NCI-H128 (cell line): ENCODE measurements around the gene FAM13A.
"Not testable (repeated sequence)": the region's sequence is repeated elsewhere in the genome, so short reads cannot be mapped to it uniquely, and the experiment has no call there.

Source experiments
- DNase-seq: peaks from one replicate; lab custom pipeline; 2025; ENCODE audit not compliant: unreplicated experiment; lab: John Stamatoyannopoulos, UW

FAM13A gene

DNA sequence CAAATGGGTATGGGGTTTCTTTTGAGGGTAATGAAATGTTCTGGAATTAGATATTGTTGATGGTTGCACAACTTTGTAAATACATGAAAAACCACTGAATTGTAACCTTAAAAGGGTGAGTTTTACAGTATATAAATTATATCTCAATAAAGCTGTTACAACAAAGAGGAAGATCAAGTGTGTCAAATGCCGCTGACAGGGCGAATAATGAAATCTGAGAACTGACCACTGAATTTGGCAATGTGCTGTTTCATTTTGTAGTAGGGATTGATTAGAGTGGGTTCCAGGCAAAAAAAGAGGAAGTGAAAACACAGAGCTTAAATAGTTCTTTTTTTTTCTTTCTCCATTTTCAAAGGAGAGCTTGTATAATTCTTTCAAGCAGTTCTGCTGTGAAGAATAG is 198.2 kb downstream of the FAM13A start:
- DNase-seq: no peak

DNA sequence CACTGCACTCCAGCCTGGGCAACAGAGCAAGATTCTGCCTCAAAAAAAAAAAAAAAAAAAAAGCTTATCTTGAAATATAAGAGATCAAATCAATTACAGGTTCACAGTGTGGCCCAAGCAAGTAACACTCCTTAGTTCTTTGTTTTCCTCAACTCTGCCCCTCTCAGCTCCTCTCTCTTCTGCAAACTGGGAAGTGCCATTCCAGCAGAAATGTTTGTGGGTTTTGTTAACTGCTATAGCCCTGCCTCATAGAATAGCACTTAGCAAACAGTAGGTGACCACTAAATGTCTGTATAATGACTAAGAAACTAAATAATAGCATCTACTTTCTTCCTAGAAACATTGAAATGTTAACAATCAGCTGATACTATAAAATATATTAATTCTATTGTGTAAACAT is 199.4 kb downstream of the FAM13A start:
- no peak for DNase-seq

DNA sequence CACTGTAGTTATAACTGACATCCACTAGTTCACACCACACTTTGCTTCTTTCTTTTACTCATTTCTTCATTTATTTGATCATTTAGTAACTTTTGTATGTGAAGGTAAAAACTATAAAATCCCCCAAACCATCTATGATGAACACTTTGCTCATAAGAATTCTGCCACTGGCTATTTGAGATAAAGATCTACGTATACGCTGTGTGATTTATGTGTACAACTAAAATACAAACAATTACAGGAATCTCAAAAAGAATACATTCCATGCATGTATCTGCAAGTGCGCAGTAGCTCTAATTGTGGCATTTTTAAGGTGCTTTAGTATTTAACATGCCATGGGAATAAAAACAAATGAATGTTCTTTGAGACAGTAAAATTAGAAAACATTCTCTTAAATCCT is 202.5 kb downstream of the FAM13A start:
- no peak for DNase-seq

DNA sequence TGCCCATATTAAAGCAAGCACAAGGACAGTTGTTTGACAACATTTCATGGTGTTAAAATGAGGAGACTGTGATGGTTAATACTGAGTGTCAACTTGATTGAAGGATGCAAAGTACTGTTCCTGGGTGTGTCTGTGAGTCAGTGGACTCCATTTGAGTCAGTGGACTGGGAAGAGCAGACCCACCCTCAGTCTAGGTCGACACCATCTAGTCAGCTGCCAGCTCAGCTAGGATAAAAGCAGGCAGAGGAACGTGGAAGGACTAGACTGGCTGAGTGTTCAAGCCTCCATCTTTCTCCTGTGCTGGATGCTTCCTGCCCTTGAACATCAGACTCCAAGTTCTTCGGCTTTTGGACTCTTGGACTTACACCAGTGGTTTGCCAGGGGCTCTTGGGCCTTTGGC is 203.4 kb downstream of the FAM13A start:
- DNase-seq: not testable (repeated sequence)

DNA sequence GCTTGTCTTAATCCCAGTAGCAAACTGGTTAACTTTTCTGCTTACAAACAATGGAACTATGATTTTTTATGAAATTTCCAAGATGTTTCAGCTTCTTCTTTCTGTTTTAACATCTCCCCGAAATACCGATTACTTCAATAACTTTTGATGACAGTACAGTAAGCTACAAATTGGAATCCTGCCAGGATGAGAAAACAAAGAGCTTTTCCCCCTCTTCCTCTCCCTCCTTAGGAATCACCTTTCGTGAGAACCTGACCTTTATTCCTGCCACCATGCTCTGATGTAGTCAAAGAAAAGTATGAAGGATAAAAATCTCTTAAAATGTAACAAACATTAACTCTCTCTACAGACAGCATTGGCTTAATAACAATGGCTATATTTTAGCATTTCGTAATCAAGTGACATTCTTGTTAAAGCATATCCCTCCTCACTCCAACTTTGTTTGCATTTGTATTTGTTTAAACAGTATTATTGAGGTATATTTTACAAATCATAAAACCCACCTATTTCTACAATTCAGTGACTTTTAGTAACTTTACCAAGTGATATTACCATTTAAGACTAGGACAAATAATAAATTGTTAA is 210.7 kb downstream of the FAM13A start:
- no peak for DNase-seq

DNA sequence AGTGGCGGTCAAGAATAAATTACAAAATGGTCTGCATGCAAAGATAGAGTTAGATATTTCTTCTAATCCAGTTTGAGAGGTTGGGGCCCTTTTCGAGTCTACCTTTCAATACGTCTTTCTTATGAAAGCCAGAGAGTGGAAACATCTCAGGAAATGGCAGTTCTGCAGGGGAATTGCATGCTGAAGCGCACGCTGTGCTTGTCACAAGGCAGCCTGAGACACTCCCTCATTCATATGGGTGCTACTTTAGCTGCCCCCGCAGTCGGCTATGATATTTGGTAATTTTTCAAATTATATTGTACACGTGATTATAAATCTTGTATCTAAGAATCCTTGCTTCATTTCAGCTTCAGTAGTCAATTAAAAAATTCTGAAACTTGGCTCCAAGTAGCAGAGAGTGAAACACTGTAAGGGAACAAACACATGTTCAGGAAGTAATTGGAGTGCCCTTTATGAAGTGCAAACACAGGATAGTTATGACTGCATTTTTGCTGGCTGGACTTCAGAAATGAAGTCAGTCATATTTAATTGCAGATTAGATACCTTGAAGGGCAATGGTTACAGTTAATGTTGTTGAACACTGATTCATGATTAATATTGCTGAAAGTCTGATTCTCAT is 213.8 kb downstream of the FAM13A start:
- DNase-seq: no peak

DNA sequence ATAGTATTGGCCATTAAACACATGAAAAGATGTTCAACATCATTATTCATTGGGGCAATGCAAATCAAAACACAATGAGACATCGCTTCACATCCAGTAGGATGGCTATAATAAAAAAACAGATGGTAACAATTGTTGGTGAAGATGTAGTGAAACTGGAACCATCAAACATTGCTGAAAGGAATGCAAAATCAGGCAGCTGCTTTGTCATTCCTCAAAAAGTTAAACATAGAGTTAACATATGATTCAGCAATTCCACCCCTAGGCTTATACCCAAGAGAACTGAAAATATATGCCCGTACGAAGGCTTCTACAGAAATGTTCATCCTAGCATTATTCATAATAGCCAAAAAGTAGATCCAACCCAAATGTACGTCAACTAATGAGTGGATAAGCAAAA is 215.3 kb downstream of the FAM13A start:
- no peak for DNase-seq

DNA sequence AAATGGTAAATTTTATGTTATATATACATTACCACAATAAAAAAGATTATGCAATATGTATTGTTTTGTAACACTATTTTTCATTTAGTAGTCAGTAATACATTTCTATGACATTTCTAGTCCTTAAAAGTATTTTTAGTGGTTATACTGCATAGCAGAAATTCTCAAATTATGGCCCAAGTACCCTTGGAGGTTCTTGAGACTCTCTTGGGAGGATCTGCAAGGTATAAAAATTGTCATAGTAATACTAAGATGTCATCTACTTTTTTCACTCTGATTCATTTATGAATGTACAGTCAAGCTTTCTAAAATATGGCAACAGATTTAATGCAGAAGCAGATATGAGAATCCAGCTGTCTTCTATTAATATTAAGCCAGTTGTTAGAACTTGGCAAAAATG is 220.8 kb downstream of the FAM13A start:
- no peak for DNase-seq

DNA sequence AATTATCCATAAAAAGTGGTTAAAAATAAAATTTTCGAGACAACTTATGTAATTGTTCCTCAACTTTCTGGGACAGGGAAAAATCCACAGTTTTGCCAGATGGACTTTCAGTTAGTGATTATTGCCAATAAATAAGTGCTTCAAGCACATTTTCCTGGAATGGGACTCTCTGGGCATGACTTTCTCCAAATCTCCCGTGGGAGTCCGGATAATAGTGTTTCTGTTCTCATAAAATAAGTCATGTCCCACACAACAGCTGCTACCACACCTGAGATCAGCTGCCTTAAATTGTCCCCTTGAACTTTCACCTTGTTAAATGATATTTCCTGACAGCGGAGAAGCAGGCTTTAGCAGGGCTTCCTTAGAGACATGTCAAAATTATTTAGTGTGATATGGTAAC is 226.0 kb downstream of the FAM13A start:
- no peak for DNase-seq

DNA sequence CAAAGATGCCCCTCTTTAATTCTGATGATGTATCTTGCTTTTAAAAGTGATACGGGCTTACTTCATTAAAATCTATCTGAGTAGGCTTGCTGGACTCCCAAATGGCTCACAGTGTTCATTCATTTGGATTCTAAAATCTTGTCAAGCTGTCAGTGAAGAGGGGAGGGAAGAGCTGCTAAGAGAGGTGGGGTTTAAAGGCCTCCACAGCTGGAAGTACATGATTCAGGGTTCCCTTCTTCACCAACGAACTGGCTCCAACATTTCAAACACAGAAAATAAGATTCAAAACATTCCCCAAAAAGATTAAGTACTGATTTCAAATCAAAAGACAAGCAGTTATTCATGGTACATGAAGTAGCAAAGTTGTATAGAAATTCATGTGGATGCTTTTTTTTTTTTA is 226.4 kb downstream of the FAM13A start:
- no peak for DNase-seq

DNA sequence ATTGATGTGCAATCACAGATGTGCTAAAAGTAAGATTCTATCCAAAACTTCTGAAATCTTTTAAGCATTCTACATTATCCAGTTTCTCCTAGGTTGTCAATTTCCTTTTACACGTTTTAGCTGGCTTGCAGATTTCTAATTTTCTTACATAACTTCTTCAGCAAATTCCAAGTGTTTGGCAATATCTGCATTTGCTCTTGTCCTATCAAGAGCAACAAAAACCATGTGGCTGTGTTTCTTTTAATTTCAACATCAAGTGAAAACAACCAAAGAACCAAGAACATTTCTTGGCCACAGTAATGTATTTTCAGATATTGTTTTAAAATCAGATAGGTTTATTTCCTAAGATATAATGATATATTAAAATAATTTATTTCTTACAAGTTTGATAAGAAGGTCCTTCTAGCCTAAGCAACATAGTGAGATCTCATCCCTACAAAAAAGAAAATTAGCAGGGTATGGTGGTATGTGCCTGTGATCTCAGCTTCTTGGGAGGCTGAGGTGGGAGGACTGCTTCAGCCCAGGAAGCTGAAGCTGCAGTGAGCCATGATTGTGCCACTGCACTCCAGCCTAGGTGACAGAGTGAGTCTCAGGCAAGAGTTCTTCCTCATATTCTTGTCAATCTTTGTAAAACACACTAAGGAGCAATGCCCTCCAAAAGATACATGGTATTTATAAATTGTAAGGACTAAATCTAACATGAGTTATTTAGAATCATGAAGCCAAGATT is 228.0 kb downstream of the FAM13A start:
- no peak for DNase-seq

DNA sequence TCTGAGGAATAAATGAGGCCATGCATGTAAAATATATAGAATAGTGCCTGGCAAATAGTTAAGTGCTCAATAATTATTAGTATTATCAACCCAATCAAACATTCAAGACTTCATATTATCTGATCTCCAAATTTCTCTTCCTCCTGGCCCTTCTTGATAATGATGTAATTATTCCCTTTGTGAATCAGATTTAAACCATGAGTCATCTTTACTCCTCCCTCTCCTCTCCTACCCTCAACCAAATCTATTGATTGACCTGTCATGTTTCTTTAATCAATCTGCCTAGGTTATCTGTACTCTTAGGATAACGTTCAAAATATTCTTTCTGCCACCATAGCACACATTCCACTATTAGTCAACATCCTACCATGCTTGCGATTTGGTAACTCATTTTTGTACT is 229.5 kb downstream of the FAM13A start:
- no peak for DNase-seq

DNA sequence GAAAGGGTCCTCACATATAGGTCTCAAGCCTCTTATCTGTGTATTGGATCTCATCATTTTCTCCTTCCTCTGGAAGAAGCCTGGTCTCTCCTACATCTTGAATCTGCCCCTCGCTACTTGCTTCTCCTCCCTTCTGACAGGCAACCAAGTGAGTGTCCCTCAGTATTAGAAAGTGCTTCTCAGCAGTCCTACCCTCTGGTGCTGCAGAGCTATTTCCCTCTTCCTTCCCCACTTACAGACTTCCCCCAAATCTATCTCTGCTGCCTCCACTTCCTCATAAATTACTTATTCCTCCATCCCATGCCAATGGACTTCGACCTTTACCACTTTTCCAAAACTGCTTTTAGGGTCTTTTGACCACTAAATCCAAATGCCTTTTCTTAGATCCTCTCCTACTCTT is 230.2 kb downstream of the FAM13A start:
- DNase-seq: no peak

DNA sequence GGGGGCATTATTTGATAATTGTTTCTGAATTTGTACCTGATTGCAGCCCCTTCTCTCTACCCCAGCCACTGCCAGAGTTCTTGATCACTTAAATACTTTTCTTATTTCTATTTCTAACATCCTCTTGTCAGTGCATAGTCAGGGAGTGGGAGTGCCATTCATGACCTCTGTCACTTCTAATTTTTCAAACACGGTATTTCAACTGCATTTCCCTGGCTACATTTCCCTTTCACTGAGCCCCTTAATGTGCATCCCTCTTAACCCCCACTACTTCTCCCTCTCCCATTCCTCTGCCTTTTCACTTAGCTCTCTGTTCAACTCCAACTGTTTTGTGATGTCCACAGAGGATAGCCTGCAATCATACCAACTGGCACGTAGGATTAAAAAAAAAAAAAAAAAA is 231.1 kb downstream of the FAM13A start:
- DNase-seq: no peak

DNA sequence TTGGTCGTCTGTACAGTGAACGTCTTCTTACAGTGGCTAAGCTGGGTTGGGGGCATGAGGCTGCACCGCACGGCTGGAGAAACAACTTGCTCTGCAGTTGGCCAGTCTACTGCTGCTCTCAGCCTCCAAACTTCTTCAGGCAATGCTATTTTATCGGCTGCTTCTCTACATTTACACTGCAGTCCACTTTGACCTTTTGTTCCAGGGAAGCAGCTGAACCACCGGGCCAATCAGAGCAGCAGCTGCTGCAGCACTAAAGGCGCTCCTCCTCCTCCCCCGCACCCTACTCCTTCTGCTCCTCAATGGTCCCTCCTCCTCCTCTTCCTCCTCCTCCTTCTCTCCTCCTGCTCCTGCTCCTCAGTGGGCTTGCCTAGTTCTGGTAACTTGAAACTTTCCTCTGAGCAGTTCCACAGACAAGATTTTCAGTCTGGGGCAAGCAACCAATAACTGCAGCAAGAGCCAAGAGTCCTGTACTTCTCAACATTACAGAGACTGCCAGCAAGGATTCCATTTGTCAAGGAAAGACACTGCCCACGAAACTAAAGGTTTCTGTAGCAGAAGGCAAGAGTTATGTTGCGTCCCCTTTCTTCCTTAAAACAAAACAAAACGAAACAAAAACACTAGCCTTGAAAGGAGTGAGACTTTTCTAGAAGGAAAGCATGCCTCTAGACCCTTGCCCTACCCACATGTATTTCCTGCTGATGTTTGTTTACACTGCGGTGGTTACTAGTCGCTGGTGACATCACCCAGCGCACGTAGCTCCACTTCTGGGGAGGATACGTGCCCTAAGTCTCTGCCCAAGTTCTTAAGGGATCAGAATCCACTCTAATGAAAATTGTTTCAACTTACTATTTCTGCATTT is 233.7 kb downstream of the FAM13A start:
- no peak for DNase-seq

DNA sequence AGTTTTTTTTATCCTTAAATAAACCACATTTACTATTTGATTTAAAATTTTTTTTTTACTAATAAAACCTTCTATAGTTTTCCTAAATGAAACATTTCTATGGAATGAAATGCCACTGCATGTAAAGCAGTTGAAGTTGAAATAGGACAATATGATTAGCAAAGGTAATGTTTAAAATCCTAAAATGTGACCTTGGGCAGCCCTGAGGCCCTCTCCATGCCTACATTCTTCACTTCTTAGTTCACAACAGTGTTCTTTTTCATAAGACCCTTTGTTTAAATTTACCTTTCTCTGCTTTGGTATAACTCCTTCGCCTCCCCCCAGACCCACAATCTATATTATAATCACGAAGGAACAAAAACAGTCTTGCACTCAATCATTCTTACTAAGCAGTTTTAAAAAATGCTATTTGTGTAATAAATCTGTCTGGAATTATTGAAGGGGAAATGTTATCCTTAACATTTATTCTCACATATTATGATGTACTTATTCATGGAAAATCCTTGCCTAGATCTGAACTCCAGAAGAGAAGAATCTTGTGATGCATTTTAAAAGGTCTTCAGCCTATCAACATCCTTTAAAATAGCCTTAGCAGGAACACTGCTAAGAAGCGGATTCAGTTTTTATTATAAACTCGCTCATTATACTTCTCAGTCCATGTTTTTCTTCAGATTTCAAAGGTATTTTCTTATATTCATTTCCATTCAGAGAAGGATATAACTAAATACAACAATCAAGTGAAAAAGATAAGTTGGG is 234.8 kb downstream of the FAM13A start:
- DNase-seq: no peak

DNA sequence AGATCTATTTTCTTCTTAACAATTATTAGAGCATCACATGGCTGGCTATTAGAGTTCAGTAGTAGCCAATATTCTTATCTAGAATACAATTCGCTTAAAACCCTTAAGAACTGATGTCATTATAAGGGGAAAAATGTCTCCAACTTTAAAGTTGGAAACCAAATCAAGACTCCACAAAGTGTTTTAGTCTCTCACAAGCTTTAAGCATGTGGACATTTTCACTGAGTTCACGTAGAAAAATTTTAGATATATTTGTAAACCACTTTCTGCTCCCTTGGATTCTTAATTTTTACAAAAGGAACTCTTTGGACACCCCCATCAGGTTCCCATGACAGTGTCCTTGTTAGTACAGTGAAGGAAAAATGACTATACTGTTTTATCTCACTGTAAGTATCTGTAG is 235.5 kb downstream of the FAM13A start:
- no peak for DNase-seq

DNA sequence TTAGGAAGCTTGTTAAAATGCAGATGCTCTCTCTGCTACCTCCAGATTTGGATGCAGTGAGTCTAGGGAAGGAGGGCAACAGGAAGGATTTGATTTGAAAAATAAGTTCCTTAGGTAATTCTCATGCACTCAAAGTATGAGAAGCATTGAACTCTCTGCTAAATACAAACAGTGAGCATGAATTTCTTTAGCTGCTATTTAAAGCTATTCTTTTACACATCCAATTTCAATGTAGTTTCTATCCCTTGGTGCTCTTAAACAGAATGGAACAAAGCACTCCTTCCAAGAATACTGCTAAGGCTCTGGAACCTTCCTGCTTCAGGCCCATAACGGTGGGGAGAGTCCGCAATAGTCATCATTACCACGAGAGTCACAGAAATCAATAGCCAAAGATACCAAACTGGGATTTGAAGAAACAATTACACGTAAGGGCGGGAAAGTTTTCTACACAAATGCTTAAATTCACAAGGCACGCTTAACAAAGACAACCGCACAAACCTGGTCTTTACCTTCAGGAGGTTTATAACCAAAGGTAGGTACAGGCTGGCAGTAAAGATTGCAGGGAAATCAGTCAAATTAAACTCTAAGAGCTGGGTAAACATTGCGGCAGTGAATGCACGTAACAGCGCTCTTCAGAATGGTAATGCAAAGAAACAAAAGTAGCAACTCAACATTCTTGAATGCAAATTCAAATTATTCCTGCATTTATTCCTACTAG is 236.1 kb downstream of the FAM13A start:
- no peak for DNase-seq

DNA sequence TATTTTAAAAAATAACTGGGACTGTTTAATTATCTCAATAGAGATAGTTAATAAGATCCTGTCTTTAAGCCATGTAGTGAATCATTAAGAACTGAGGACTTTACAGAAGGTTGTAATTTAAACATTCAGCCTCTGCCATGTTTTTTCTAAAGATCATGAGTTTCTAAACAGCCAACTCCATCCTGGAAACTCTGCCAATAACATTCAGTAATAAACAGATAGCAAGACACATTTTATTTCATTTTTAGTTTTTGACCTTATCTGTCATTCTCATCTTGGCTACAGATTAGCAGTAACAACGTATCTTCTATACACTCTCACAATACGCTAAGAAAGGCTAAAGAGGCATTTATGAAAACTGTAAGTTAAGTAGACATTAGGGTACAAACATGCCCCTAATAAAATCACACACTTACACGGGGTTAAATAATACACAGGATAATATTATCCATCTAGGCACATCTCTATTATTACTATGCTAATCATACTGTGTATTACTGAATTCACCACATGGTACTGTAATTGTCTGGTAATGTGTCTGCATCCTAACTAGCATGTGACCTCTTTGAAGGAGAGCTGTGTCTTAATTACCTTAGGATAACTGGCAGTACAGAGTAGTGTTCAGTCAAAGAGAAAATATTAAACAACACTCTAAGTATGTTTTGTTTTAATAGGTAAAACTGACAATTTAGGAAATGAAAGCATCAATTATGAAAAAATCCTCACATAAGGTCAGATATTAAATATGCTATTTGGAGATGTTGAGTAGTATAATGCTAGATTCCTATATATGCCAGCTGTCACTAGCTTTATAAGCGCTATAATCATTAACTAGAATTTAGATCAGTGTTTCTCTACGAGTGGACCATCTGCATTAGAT is 236.9 kb downstream of the FAM13A start:
- no peak for DNase-seq
